GM21737 (cell line): ENCODE measurements around the gene MRRF.
"Not testable (repeated sequence)": the region's sequence is repeated elsewhere in the genome, so short reads cannot be mapped to it uniquely, and the experiment has no call there.

Source experiments
- ATAC-seq: cut with Tn5 transposase; IDR thresholded peaks from one replicate; pipeline ENCODE4 v1.9.1; 2021; ENCODE audit warnings: mild to moderate bottlenecking, moderate library complexity; ENCODE audit not compliant: unreplicated experiment

MRRF gene

DNA sequence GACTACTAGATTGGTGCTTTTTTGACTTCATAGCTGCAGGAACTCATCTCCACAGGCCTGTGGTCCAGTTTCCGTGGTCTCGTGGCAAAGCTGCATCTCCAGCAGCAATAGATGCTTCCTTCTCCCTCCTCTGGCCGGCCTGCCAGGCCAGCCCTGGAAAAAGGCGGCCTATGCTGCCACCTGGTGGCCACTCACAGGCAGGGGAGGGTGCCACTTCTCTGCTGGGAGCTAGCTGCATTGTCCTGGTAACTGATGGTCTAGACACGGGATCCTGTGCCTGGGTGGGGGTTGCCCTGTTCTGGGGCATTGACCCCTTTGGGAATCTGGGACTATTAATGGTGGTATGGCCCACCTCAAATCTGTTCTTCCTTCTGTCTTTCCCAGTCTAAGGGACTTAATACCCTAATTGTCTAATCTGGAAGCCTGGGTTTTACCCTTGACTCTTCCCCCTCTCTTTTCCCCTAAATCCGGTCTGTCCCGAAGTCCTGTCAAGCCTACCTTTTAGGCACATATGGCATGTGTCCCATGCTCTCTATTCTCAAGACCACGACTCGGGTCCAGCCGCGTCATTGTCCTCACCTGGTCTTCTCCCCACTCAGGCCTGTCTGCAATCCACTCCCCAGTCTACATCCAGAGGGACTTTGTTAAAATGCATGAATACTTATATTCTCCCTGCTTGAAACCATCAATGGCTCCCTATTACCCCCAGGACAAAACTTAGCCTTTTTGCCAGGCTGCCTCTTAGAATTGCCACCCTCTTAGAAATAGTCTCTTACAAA is 86.1 kb downstream of the MRRF start:
- ATAC-seq, result no peak

DNA sequence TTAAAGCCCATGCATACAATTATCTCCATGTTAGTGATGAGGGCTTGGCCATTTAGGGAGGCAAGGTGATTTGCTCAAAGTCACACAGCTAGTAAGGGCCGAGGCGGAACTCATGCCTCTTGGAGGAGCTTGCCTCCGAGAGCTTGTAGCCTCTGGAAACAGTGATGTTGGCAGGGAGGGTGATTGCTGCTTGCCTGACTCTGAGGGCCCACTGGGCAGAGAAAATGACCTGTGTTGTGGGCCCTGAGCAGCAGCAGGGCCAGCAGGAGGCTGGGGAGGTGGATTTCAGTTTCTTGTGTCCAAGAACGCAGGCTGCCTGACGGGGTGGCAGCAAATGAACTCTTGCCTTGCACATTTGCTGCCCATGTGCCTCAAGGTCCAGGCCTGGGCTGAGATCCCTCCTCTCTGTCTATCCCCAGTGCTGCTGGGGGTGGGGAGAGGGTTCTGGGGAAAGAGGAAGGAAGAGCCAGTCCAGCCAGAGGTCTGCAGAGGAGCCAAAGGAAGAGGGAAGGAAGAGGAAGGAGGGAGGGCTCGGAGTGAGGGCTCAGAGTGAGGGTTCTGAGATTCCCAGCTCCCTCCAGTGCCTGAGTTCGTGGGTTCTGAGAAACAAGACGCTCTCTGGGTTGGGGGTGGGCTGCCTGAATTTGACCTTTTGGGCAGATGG is 90.0 kb downstream of the MRRF start:
- no peak for ATAC-seq

DNA sequence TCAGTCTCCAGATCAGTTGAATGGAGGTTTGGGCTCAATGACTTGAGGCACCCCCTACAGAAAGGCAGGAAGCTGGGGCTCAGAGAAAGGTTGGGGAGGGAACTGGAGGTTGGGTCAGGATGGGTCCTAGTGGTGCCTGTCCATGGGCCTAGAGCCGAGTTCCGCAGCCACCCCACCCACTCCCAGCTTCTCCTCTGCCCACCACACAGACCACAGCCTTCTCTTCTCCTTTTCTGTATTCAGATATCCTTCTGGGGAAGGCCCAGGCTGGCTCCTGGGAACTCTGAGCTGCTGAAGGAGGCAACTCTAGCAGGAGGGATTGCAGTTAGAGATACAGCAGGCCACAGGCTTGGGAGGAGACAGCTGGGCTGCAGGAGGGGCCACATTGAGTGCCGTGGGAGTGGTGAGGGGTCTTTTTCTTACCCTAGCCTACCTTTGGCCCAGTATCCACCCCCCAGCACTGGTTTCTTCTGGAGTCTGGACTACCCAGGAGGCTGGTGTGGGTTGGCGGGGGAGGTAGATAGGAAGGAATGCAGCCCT is 90.7 kb downstream of the MRRF start:
- no peak for ATAC-seq

DNA sequence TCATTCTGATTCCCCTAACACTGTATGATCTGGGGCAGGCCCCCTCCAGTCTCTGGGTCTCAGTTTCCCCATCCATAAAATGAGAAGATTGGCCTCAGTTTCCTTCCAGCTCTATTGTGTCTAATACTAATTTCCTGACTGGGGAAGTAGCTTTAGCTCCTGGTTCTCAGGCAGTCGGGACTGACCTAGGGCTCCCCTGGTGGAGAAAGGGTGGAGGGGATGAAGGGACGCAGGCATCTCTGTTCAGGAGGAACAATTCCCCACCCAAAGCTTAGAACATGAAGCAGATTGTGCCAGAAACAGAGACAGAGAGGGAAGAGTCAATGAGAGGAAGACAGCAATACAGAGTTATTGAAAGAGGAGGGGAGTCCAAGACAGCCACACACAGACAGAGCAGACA is 91.9 kb downstream of the MRRF start:
- no peak for ATAC-seq

DNA sequence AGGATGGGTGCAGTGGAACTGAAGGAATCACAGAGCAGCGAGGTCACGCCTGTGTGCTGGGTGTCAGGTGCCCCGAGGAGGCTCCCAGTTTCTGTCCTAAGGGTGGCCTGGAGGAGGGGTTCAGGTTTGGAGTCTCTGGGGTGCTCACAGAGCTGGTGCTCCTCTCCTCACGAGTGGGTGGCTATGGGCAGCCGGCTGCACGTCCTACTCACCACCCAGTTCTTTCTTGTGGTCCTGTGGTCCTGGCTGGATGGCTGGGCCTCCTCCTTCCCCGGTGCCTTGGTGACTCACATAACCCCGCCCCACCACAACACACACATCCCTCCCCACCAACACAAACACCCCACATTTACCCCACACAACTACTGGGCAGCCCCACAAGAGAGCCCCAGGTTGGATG is 96.2 kb downstream of the MRRF start:
- ATAC-seq, result no peak

DNA sequence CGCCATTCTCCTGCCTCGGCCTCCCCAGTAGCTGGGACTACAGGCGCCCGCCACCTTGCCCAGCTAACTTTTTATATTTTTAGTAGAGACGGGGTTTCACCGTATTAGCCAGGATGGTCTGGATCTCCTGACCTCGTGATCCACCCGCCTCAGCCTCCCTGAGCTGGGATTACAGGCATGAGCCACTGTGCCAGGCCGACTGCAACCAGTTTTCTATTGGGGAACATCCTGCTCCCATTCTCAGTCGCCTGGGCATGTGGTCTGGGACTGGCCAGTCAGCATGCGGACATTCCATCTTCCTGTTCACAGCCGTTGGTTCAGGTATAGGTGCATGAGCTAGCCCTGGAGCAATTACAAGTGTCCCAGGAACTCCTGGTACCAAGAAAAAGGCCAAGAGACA is 98.4 kb downstream of the MRRF start:
- not testable (repeated sequence) for ATAC-seq

DNA sequence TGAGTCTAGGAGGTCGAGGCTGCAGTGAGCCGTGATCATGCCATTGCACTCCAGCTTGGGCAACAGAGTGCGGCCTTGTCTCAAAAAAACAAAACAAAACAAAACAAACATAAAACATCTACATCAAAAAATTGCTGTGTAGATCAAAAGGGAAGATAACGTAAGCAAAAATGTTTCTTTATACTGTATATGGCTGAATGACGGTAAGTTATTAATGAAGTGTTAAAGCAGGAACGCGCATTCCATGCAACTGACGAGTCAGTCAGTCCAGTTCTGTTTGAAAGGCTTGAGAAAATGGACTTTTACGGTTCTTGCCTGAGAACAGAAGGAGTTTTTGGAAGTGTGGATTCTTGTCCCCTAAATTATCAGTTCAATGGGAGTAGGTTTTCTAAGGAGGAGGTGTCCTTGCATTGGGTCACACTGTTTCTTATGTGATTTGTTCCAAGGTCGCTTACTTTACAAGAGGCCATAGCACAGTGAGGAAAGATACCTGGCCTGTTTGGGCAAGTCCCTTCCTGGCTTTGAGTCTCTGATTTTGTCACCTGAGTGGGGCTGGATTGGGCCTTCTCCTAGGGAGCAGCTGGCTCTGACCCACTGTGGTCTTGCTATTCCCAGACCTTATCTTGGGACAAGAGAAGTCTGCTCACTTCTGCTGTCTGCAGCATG is 99.6 kb downstream of the MRRF start:
- no peak for ATAC-seq

DNA sequence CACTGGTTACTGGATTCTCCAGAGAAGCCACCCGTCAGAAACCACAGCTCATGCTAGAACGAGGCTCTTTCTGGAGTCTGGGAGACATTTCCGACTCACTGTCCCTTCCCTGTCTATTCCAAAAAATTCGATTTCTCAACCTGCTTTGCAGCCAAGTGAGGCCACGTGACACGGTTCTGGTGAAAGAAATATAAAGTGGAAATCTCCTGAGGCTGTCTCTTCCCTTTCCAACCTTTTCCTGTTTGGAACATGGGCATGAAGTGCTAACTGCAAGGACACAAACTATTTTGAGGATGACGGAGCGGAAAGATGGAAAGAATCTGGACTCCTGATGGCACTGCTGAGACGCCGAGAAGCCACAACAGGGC is 100.1 kb downstream of the MRRF start:
- ATAC-seq, result no peak

DNA sequence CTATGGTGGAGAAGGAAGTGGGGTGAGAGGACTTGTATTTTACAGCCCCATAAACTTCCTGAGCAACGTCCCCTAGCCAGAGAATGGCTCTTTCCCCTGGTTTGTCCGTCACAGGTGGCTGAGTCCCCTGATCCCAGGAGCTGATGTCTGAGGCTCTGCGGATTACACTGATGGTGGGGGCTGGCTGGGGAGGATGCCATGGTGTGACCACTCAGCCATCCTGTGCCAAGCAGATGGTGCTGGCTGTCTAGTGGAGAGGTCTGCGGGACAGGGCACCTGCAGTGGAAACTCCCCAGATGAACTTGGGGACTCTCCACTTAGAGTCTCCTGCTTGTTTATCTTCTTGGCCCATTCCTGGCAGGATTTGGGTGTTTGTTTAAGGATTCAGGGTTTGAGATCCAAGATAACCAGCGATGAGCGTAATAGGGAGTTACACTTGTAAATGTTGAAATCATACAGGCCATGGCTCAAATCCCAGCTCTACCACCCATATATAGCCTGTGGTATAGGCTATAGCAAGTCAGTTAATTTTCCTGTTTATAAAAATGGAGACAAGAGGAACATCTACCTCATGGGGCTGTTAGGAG is 101.5 kb downstream of the MRRF start:
- ATAC-seq, result no peak

DNA sequence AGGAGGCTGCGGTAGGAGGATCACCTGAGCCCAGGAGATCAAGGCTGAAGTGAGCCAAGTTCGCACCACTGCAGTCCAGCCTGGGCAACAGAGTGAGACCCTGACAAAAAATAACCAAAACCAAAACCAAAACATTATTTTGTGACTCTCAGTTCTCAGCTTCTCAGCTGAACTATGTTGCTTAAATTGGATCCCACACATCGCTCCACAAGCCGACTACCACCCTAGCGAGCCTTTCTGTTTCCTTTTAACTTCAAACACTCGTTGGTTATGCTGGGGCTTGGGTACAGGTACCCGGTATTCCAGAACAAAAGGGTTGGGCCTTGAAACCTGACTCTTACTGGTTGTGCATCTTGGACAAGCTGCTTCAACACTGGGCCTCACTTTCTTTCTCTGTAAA is 102.4 kb downstream of the MRRF start:
- no peak for ATAC-seq

DNA sequence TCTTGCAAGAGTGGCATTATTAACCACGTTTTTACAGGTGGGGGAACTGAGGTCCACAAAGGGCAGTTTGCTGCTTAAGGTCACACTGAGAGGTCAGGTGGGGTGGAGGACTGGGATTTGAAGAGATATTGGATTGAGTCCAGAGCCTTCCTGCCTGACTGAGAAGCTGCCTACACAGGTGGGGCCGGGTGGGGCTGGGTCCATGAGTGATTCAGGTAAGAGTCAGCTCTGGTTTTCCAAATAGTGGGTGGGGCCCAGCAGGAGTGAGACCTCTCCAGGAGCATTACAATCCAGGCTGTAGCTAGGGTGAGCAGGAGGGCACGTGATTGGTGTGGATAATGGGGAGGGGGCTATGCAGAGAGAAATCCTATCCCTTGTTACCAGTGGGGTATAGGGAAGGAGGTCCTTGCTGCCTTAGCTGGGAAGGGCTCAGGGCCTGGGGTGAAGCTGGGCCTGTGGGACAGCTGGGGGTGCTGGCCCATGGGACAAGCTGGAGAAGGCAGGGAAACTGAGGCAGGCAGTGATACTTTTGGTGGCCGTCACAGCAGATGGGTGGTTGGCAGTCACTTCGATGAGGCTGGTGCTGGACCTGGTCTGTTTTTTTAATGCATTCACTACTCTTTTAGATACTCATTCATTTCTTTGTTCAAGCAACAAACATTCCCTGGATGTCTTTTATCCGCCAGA is 103.2 kb downstream of the MRRF start:
- no peak for ATAC-seq

DNA sequence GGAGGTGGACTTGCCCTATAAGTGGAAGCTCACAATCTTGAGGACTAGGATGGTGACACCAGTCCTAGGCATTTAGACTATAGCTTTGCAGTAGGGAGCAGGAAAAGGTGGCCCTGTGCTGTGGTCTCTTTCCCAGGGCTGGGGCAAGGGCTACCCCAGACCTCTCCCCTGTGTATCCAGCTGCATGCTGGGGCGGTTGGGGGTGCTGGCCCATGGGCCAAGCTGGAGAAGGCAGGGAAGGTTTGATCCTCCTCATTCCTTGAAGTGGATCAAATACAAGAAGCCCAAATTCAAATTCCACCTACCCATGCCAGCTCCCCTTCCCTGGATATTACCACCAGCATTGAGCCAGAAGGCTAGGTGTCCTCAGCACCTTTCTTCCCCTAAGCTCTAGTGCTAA is 104.0 kb downstream of the MRRF start:
- no peak for ATAC-seq

DNA sequence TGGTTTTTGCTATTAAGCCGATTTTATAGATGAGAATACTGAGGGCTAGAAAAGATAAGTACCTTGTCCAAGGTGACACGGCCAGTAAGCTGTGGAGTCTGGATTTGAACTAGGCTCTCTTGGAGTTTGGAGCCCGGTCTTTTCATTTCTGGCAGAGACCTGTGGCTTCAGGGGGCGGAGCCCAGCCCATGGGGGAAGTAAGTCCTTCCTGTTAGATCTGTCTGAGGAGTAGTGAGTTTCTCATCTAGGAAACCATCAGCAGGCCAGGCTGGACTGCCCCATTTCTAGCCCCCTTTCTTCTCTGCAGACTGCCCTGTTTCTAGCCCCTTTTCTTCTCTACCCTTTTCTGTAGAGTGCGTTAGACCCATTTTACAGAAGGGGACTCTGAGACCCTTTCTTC is 105.6 kb downstream of the MRRF start:
- ATAC-seq, result no peak

DNA sequence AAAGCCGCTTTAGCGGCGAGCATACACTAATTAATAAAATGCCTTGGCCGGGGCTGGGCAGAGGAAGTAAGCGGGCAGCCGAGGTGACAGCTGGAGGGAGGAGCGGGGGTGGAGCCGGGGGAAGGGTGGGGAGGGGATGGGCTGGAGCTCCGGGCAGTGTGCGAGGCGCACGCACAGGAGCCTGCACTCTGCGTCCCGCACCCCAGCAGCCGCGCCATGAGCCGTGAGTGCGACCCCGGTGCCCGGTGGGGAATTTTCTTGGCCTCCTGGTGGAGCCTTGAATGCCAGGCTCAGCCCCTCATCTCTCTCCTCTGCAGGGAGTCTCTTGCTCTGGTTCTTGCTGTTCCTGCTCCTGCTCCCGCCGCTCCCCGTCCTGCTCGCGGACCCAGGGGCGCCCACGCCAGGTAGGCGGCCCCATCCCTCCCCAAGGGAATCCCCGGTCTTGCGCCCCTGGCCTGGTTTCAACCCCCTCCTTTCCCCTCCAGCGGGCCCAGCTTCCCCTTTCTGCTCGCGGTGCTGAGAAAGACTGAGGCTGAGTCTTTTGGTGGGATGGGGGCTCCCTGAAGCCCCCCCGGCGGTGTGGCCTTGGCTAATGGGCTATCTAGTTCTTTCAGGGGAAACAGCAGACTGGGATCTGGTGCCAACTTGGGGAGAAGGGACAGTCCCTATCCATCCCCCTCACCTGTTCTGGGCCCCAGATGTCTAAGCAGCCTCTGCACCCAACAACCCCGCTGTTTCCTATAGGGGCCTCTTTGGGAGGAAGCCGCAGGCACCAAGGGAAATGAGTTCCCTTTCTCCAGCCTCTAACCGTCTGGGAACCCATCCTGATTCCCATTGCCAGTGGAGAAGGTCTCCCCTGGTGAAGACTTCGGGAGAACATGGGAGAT is 106.4 kb downstream of the MRRF start, which contains the start of gene PTGS1:
Gene PTGS1 (plus strand): TSS at position 156 of the 887 bp plus-strand sequence. CDS start 61 bp downstream, at position 217.
- peak; percentile 48 for ATAC-seq

DNA sequence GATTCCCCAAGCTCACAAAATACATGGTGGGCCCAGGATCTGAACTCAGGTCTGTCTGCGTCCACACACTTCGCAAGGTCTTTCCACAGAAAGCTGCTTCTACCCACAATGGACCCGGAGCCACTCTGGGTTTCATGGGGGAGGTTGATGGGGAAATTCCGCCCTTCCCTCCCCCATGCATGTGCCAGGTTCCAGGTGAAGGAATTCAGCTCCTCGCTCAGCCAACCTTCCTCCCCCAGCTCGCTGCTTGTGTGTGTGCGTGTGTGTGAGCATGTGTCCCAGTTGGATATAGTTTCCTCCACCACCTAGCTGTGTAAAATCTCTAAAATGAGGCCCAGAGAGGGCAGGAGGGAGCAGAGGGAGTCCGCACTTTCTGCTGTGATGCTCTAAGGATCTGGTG is 107.2 kb downstream of the MRRF start:
- ATAC-seq, result no peak

DNA sequence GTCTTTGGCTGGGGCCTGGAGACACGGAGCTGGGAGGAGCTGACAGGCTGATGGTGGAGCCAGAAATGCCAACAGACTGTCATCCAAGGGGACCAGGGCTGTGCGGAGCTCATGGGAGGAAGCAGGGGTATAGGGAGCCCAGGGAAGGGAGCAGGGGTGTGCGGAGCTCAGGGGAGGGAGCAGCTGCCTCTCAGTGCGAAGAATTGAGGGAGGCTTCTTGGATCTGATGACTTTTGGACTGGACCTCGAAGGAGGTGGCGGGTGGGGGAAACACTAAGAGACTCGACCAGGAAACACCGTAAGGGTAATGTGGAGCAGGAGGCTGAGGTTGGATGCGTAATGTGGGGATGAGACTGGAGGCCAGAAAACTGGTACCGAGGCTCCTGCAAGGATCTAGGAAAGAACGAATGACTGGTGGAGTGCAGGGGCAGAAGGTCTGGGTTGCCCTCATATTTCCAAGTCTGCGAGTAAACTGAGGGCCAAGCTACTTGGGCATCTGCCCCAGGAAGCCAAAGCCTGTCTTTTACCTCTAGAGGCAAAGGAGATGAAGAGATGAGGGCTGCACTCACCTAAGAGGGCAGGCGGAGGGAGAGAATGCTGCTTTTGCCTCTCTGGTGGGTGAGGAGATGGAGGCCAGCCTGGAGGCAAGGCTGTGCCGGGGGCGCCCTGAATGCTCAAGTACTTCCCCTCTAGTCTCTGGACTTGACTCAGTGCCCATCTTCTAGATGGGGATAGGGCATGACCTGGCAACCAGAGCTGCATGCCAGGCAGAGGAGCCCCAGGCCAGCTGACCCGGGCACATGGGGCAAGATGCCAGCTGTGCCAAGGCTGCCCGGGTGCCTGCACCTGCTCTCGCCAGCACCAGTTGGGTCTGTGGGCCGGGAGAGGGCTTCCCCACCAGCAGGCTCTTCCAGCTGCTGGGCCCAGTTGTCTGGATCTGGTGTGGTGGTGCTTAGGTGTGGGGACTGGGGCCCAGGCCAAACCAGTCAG is 108.5 kb downstream of the MRRF start:
- ATAC-seq, result no peak

DNA sequence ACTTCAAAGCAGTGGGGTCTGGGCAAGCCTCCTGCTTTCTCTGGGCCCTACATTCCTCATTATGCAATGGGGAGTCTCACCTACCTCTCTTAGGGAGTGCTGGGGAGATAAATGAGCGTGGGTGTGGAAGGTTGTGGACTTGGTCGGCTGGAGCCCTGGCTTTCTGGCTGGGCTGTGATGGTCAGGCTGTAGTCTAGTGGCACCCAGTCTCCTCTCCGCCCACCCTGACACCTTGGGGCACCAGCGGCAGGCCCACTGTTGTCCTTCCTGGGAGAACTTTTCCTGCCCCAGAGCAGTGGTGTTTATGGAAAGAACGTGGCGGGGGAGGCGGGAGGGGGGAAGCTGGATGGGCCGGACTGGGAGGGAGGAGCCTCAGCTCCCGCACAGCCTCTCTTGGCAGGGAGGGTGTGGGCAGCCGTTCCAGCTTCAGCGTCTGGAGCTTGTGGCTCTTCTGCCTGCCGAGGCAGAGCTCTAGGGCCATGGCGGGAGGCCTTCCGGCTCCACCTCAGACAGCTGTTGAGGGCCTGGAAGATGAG is 110.3 kb downstream of the MRRF start:
- no peak for ATAC-seq

DNA sequence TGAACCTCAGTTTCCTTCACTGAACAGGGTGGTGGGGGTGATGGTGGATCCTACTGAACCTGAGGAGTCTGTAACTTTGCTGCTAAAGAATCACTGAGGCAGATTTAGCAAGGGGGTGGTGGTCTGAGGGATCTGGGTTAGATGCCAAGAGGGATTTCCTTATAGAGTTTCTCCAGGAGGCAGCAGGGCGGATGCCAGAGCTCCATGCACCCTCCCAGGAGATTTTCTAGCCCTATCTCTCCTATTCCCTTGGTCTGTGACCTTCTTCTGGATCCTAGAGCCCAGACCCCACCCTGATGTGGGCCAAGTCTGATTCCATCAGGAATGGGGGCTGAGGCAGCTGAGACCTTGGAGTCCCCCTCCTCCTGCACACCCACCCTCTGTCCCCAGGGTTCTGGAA is 112.1 kb downstream of the MRRF start:
- ATAC-seq, result no peak
